IPS-18c (cell line): ENCODE results near the gene SARS1.
"Not testable (repeated sequence)": the region's sequence is repeated elsewhere in the genome, so short reads cannot be mapped to it uniquely, and the experiment has no call there.

Experiments
- H3K4me3 ChIP-seq: 2 replicates; pipeline ENCODE4 v1.7.0; 2013; ENCODE audit warnings: low read depth, mild to moderate bottlenecking, low read length, moderate library complexity; ENCODE audit not compliant: insufficient read depth
- H3K9me3 ChIP-seq: one replicate; pipeline ENCODE4 v1.6.1; 2013; ENCODE audit warnings: mild to moderate bottlenecking, low read length, moderate library complexity; ENCODE audit not compliant: control insufficient read depth, insufficient read depth

SARS1 gene

DNA sequence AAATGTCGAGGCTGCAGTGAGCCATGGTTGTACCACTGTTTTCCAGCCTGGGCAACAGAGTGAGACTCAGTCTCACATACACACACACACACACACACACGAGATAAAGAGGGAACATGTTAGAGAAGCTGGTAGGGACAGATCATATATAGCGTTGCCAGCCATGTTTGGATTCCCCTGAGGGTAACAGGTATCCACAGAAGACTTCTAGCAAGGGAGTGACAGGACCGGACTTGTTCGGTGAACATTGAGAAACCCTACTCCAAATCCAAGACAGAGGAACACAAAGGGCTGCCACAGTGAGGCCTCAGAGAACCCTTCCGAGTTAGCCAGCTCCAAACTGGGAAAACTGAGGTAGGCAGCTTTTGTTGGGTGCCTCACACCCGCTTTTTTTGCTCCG, 3.7 kb upstream of the SARS1 start:
- H3K4me3 ChIP-seq, result no peak overlapping the region
- no peaks in the 10 kb centered on the region for H3K9me3 ChIP-seq

DNA sequence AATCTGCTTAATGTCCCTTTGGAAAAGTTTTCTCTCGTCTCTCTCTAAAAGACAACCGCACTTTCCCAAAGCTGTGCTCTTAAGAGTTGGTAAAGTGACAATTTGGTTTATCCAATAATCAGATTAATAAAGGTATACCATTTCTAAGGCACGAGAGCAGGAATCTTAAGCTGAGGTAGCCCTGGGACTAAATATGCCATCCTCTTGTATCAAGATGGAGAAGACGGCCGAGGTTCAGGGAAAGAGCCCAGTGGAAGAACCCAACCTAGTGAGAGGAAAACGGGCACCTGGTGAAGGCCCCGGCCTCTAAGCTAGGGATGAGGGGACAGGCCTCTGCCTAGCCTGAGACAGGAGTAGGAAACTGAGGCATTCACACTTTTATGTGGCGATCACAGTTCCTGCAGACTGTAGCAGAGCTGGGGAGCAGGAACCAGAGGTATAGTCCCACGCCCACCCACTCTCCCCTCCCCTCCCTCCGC, 334 bp upstream of the SARS1 start:
- H3K4me3 ChIP-seq, result peak overlapping the region; percentile 99; the same call in 1 of the 2 replicates
- no peaks in the 10 kb centered on the region for H3K9me3 ChIP-seq

DNA sequence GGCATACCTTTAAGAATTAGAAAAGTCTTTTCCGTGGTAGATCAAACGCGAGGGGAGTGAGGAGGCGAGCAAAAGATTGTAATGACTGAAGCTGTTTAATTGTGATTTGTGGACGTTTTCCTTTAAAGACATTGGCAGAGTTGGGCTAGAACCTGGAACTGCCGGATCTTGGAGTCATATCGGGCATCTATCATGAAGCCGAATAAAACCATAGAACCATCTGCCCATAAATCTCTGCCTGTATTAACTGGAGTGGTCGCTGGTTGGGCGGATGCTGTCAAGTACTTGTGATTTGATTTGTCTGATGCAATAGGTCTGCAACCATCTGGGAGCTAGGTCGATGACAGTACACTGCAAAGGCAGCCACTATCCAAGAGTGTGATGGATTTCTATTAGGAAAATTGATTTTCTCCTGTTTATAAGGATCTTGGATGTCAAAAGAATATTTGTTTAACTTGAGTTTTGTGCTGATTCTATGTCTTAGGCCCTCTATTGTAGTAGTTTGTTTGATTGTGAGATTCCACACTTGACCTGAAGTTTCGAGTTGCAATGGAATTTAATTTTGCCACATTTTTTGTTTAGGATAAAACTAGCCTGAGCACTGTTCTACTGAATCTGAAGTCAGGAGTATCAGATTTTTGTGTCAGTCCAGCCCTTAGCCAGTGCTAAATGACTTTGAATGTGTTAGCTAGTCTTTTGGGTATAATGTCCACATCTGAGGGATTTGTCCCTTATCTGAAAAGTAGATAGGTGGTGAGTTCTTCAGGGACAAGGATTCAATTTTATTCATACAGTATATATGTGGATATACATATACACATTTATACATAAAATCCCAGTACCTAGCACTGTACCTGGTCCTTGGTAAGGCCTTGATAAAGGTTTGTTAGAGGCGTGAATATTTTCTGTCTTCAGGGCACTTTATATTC, 1.2 kb downstream of the SARS1 start:
- Histone ChIP-seq H3K9me3 (no peaks in the 10 kb centered on the region), H3K4me3 (peak overlapping the region; percentile 99)

DNA sequence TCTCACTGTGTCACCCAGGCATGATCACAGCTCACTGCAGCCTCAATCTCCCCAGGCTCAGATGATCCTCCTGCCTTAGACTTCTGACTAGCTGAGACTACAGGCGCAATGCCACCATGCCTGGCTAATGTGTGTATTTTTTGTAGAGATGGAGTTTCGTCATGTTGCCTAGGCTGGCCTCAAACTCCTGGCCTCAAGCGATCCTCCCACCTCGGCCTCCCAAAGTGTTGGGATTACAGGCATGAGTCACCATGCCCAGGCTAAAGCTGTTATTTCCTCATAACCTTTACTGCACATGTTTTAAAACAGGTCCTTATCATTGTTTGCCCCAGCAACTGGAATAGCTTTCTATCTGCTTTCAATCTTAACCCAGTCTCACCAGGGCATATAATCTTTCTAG, 2.9 kb downstream of the SARS1 start:
- Histone ChIP-seq H3K4me3 (no peak overlapping the region), H3K9me3 (no peaks in the 10 kb centered on the region)

DNA sequence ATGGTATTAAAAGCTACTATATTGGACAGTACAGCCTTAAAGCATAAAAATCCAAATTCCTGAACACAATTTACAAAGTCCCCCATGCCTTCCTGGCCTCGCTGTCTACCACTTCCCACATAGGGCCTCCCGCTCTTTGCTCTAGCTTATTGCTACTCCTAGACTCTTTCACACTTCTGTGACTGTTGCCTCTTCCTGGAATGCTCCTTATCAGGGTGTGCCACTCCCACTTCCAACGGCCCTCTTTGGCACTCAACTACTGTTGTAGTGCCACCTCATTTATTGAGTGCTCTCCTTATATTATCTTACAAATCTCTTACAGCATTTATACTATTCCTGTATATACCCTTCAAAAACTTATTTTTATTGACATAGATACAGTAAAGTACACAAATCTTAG, 4.8 kb downstream of the SARS1 start:
- no peak overlapping the region for H3K4me3 ChIP-seq
- no peaks in the 10 kb centered on the region for H3K9me3 ChIP-seq

DNA sequence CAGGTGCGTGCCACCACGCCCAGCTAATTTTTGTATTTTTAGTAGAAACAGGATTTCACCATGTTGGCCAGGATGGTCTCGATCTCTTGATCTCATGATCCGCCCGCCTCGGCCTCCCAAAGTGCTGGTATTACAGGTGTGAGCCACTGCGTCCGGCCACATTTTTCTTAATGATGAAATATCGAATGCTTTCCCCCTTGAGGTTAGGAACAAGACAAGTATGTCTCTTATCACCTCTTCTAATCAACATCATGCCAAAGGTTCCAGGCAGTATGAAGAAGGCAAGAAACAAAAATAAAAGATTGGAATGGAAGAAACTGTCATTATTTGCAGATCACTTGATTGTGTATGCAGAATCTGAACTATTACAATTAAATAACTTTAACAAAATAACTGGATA, 7.5 kb downstream of the SARS1 start:
- H3K9me3 ChIP-seq, result not testable (repeated sequence)

DNA sequence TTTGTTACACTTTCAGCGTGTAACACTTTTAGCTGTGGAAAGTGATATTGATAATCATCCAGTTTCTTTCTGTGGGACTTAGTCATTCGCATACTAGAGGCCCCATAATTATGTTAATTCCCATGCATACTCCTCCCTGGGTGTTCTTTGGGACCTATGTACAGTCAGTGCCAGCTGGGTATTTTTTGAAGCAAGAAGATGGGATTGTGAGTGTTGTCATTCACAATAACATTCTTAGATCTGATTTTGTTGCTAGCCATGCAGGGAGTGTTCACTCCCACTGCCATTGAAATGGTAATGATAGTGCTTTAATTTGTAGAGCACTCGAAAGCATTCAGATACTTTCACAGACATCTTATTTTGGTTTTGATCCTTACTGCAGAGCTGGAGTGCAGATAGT, 11.6 kb downstream of the SARS1 start:
- no peak overlapping the region for H3K4me3 ChIP-seq
- no peaks in the 10 kb centered on the region for H3K9me3 ChIP-seq

More for the DNA sequence above, 7.5 kb downstream of the SARS1 start:
- H3K4me3 ChIP-seq, result not testable (repeated sequence)

DNA sequence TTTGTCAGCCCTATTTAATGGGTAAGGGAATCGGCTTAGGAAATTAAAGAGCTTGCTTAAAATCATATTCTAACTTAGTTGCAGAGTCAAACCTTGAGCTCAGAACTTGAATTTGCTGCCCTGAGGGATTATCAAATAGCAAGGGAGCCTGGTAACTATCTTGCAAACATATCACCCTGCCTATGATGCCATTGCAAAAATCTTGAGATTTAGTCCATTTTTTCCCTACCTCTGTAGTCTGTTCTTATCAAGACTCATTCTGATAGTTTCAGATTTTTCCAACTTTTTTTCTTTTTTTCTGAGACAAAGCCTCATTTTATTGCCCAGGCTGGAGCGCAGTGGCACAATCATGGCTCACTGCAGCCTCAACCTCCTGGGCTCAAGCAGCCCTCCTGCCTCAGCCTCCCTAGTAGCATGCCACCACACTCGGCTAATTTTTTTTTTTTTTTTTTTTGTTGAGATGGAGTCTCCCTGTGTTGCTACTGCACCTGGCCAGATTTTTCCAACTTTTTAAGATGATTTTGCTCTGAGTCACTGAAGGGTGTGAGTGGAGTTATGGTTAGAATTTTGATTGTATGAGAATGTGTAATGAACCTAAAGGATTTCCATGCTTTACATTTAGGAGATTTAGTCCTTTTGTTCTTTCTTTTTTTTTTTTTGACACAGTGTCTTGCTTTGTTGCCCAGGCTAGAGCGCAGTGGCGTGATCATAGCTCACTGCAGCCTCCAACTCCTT, 12.2 kb downstream of the SARS1 start:
- Histone ChIP-seq H3K4me3 (no peak overlapping the region), H3K9me3 (no peaks in the 10 kb centered on the region)

DNA sequence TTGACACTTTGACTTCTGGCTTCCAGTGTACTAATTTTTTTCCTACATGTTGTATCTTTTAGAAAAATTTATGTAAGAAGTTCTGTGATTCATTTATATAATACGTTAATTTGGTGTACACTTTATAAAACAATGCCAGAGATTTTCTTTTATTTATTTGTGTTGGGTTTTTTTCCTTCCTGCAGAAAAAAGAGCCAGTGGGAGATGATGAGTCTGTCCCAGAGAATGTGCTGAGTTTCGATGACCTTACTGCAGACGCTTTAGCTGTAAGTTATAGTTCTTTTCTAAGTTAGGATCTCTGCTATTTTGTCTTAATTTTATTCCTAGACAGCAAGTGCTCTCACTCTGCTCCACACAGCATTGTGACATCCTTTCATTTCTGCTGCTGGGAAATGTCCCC, 14.4 kb downstream of the SARS1 start:
- H3K4me3 ChIP-seq, result no peak overlapping the region
- no peaks in the 10 kb centered on the region for H3K9me3 ChIP-seq

DNA sequence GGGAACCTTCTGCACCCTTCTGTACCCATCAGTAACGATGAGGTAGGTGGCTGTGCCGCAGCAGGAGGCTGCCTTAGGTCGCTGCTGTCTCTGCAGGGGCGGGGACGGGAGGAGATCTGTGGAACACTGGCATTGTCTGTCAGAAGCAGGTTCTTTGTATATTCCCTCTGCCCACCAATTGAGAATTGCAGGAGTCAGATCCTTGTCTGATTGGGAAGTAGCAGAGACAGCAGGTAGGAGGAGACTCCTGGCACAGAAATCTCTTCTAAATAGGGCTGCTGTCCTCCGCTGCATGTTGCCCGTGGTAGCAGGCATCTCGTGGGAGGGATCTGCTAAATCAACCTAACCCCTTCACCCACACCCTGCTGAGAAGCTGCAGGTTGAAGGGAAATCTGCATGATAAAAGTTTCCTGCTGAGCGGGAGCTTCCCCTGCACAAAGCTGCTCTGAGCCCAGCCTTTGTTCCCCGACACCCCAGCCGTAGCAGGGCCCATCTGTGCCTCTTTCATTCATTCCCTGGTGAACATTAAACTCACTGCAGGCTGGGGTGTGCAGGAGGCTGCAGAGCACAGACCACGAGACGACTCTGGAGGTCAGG, 15.9 kb downstream of the SARS1 start:
- peak overlapping the region; percentile 22; the same call in 1 of the 2 replicates for H3K4me3 ChIP-seq
- no peaks in the 10 kb centered on the region for H3K9me3 ChIP-seq

DNA sequence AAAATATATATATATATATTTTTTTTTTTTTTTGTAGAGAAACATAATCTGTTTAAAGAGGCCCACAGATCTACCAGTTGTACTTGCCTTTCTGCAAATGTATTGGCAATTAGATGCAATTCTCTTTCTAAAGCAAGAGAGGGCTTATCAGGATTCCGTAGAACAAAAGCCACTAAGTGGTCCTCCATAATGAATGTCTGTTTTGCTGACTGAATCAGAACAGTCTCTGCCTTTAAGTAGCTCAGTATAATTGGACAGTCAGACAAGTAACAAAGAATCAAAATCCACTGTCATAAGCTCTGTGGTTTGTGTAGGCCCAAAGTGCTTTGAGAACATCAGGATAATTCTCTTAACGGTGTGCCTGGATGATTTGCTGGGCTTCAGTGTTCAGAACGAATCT, 17.3 kb downstream of the SARS1 start:
- H3K4me3 ChIP-seq, result no peak overlapping the region

DNA sequence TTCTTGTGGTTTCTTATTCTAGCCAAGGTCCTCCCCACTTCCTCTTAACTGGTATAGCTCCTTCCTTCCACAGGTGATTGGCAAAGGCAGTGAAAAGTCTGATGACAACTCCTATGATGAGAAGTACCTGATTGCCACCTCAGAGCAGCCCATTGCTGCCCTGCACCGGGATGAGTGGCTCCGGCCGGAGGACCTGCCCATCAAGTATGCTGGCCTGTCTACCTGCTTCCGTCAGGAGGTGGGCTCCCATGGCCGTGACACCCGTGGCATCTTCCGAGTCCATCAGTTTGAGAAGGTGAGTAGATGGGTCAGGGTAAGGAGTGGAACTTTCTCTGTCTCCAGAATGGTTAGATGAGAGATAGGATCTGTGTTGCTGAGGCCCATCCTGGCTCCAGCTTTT, 21.4 kb downstream of the SARS1 start:
- H3K9me3 ChIP-seq, result no peaks in the 10 kb centered on the region
- no peak overlapping the region for H3K4me3 ChIP-seq

More for the DNA sequence above, 17.3 kb downstream of the SARS1 start:
- H3K9me3 ChIP-seq, result no peaks in the 10 kb centered on the region

DNA sequence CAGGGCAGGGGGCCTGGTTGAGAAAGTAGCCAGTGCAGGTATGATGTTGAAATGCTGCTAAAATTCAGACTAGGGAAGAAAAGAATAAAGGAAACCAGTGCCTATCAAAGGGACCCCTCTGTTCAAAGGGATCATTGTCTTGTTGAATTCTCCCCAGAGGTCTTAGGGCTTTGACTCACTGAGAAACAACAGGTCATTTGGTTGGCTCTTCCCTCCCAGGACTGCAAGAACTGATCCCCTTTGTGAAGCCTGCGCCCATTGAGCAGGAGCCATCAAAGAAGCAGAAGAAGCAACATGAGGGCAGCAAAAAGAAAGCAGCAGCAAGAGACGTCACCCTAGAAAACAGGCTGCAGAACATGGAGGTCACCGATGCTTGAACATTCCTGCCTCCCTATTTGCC, 23.8 kb downstream of the SARS1 start:
- Histone ChIP-seq H3K9me3 (no peaks in the 10 kb centered on the region), H3K4me3 (no peak overlapping the region)

DNA sequence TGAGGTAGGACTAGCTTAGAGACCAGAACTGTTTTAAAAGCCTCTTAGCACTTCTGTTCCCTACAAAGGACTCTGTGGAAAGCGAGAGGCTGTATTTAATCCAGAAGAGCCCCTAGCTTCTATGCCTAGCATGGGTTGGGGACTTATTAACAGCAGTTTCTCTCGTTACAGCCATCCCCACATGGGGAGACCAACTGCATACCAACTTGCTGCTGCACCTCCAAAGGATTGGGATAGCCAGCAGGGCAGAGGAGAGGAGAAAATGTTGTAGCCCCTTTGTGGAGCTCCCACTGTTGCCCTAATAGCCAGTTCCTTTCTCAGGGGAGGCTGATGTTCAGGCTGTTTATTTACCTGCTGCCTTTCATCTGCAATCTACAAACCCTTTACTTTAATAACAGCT, 24.7 kb downstream of the SARS1 start:
- H3K9me3 ChIP-seq, result no peaks in the 10 kb centered on the region
- no peak overlapping the region for H3K4me3 ChIP-seq

DNA sequence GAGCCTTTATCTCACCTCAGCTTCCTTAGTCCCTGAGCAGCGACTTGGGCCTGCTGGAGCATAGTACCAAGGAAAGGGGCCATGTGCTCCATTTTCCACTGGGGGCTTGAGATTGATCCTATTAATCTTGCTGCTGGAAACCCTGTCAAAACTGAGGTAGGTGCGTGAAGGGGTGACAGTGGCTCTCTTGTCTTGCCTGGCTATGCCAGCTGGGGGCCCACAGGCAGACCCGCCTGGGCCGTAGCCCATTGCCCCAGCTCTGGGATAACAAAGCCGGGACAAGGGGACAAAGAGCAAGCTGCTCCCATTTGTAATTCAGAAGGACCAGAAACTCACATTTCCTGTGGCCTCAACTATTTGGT, 25.3 kb downstream of the SARS1 start:
- Histone ChIP-seq H3K9me3 (no peaks in the 10 kb centered on the region), H3K4me3 (no peak overlapping the region)

DNA sequence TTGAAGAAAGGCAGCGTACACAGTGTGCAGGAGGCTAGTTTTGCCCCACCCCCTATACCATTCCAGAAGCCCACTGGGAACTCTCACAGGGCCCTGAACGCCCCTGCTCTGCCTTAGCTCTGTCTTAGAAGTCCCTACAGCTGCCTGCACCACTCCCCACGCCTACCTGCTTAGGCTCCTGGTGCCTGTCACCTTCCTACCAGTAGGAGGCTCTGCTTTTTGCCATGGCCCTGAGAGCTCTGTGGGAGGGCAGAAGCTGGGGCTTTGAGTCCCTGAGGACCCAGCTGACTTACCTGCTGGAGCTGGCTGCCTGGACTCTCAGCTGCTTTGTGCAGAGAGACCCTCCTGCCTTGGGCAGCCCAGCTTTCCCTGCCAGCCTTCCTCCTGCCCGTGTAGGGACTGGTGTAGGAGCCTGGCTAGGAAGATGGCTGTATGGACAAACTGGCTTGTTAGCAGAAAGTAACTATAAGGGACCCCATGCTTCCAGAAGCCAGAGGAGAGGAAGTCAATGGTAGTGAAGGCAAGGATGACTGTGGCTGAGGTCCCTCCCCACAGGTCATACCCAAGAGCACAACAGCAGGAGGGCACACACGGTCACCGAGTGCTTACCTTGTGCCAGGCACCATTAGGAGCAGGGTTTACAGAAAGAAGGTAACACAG, 25.8 kb downstream of the SARS1 start:
- no peaks in the 10 kb centered on the region for H3K9me3 ChIP-seq
- no peak overlapping the region for H3K4me3 ChIP-seq
